Hematopoietic multipotent progenitor cell (in vitro differentiated cells): ENCODE data around the gene TIE1. TPM values are rescaled to one million over a fixed set of nuclear protein-coding genes. Genes with fewer than 3 reads are reported as not detected.

ENCODE experiments used
- DNase-seq, 3 donors: peaks; one replicate each; pipeline ENCODE4 v3.0.0-alpha.2; 2011 to 2015; ENCODE audit warnings: low read depth in 2 of 3, low spot score in 2 of 3
- total RNA-seq: library from RNA; depleted of rRNA; stranded (reverse); fragments of >200 nt; gene quantifications from one replicate; pipeline ENCODE4 v1.2.3, GENCODE V29; 2012

Gene TIE1
- total RNA-seq, 1 donor: 47.7 TPM

- DNase-seq: no peak
Measured at GRCh38 chr1:43292679-43293078, 8.1 kb upstream of the TIE1 start.

GRCh38 chr1:43293176-43293575 lies 7.6 kb upstream of the TIE1 start:
- DNase-seq: no peak

- DNase-seq: no peak
Measured at GRCh38 chr1:43293896-43294760, 6.7 kb upstream of the TIE1 start.

- DNase-seq: no peak
Measured at GRCh38 chr1:43294761-43295160, 6.0 kb upstream of the TIE1 start.

GRCh38 chr1:43296207-43296606 lies 4.6 kb upstream of the TIE1 start:
- no peak for DNase-seq

- no peak for DNase-seq
Measured at GRCh38 chr1:43298055-43298454, 2.7 kb upstream of the TIE1 start.

GRCh38 chr1:43299101-43299500 lies 1.7 kb upstream of the TIE1 start:
- no peak for DNase-seq

- no peak for DNase-seq
Measured at GRCh38 chr1:43302201-43302600, 1.4 kb downstream of the TIE1 start.

GRCh38 chr1:43302721-43303470 lies 2.1 kb downstream of the TIE1 start:
- DNase-seq: no peak

- DNase-seq: no peak
Measured at GRCh38 chr1:43303471-43304313, 2.9 kb downstream of the TIE1 start.

GRCh38 chr1:43304314-43304681 lies 3.5 kb downstream of the TIE1 start:
- DNase-seq: peak in 1 of 3 donors; percentile 39

GRCh38 chr1:43304771-43305300 lies 4.1 kb downstream of the TIE1 start:
- DNase-seq: no peak

GRCh38 chr1:43305461-43305860 lies 4.7 kb downstream of the TIE1 start:
- no peak for DNase-seq

GRCh38 chr1:43305926-43306687 lies 5.3 kb downstream of the TIE1 start:
- DNase-seq: no peak

- DNase-seq: no peak
Measured at GRCh38 chr1:43306688-43307457, 6.1 kb downstream of the TIE1 start.

GRCh38 chr1:43307458-43308158 lies 6.8 kb downstream of the TIE1 start:
- no peak for DNase-seq

GRCh38 chr1:43308635-43309404 lies 8.0 kb downstream of the TIE1 start:
- no peak for DNase-seq

GRCh38 chr1:43309405-43310025 lies 8.7 kb downstream of the TIE1 start:
- no peak for DNase-seq
